OCI-LY1 (cell line): ENCODE results near the gene RHEB.

Experiments
- H2AFZ ChIP-seq: fragments of 200-600 bp; sonication (generic), shearing (Covaris generic); 2 replicates; pipeline ENCODE4 v1.6.0; 2014; ENCODE audit warnings: antibody characterized with exemption, mild to moderate bottlenecking, low read length
- H3F3A ChIP-seq: fragments of 200-600 bp; sonication (generic), shearing (Covaris generic); 2 replicates; pipeline ENCODE4 v1.6.0; 2014; ENCODE audit warnings: mild to moderate bottlenecking, antibody characterized with exemption, low read length, moderate library complexity; ENCODE audit not compliant: insufficient read depth
- H3K27ac ChIP-seq: fragments of 200-600 bp; sonication (generic); 2 replicates; pipeline ENCODE4 v1.5.1; 2014; ENCODE audit warnings: low read length, mixed run types, mild to moderate bottlenecking, low read depth; ENCODE audit not compliant: poor library complexity, severe bottlenecking
- H3K27me3 ChIP-seq: fragments of 200-600 bp; sonication (generic); 2 replicates; pipeline ENCODE4 v1.6.0; 2014; ENCODE audit warnings: antibody characterized with exemption, mild to moderate bottlenecking, low read length, moderate library complexity; ENCODE audit not compliant: insufficient read depth
- H3K36me3 ChIP-seq: fragments of 200-600 bp; sonication (generic); 2 replicates; pipeline ENCODE4 v1.6.1; 2014; ENCODE audit warnings: mild to moderate bottlenecking, antibody characterized with exemption, low read length, moderate library complexity, mixed read lengths; ENCODE audit not compliant: insufficient read depth
- H3K4me1 ChIP-seq: fragments of 200-600 bp; sonication (generic); 2 replicates; pipeline ENCODE4 v1.5.1; 2014; ENCODE audit warnings: mild to moderate bottlenecking, low read length, moderate library complexity; ENCODE audit not compliant: insufficient read depth, severe bottlenecking
- H3K4me2 ChIP-seq: fragments of 200-600 bp; sonication (generic), shearing (Covaris generic); 2 replicates; pipeline ENCODE4 v1.6.1; 2014; ENCODE audit warnings: low read length
- H3K4me3 ChIP-seq: fragments of 200-600 bp; sonication (generic); 2 replicates; pipeline ENCODE4 v1.5.1; 2014; ENCODE audit warnings: low read length, low read depth, mild to moderate bottlenecking, mixed read lengths; ENCODE audit not compliant: poor library complexity, severe bottlenecking
- H3K79me2 ChIP-seq: fragments of 200-600 bp; shearing (Covaris generic); 2 replicates; pipeline ENCODE4 v1.6.1; 2016; ENCODE audit warnings: mixed run types, low read length, mixed read lengths; ENCODE audit not compliant: insufficient read depth
- H3K9ac ChIP-seq: fragments of 200-600 bp; sonication (generic), shearing (Covaris generic); 2 replicates; pipeline ENCODE4 v1.6.1; 2014; ENCODE audit warnings: mild to moderate bottlenecking, low read length, mixed read lengths
- H3K9me2 ChIP-seq: fragments of 200-600 bp; sonication (generic), shearing (Covaris generic); 2 replicates; pipeline ENCODE4 v1.6.1; 2014; ENCODE audit warnings: low read depth, mild to moderate bottlenecking, low read length, mixed read lengths
- H3K9me3 ChIP-seq: fragments of 200-600 bp; shearing (Covaris generic); 2 replicates; pipeline ENCODE4 v1.6.1; 2014; ENCODE audit warnings: low read length, mixed read lengths
- H4K20me1 ChIP-seq: fragments of 200-600 bp; sonication (generic), shearing (Covaris generic); 2 replicates; pipeline ENCODE4 v1.6.0; 2016; ENCODE audit warnings: mild to moderate bottlenecking, low read length; ENCODE audit not compliant: insufficient read depth
- EZH2 ChIP-seq: fragments of 200-600 bp; sonication (generic), shearing (Covaris generic); IDR thresholded peaks from 2 replicates; pipeline ENCODE4 v1.8.0; 2017; ENCODE audit warnings: borderline replicate concordance, mixed run types, mild to moderate bottlenecking, antibody characterized with exemption, low read length, moderate library complexity, mixed read lengths
- TF ChIP-seq, protein P1 (sequence below): fragments of 200-600 bp; sonication (generic), shearing (Covaris generic); IDR thresholded peaks from 2 replicates; pipeline ENCODE4 v1.5.1; 2017; ENCODE audit warnings: mild to moderate bottlenecking, antibody characterized with exemption, low read length, moderate library complexity, mixed read lengths

RHEB gene

DNA sequence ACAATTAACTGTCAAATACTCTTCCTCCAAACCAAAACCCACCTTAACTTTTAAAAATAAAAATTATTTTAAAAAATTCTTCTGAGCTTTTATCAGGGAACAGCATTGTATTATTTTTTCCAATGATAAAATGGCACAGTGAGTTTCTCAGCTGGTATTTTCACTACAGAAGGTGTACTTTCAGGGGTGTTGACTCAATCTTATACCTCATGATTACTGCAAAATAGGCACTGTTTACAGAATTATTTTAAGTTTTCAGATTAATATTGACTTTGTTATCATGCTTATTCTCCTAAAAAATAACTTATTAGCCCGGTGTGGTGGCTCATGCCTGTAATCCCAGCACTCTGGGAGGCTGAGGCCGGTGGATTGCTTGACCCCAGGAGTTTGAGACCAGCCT lies 24.3 kb downstream of the RHEB start:
- Histone ChIP-seq H3K27ac (no peak overlapping the region), H3K79me2 (peaks cover 97% of the 10 kb centered on the region), H3K27me3 (no peaks in the 10 kb centered on the region), H2AFZ (no peak overlapping the region), H3K4me2 (no peak overlapping the region), H4K20me1 (0 out of 2 replicates have a peak, but pooled peaks cover 4% of the 10 kb centered on the region), H3K4me1 (no peaks in the 10 kb centered on the region), H3K9me3 (no peaks in the 10 kb centered on the region), H3K9ac (no peak overlapping the region), H3K36me3 (peaks cover 29% of the 10 kb centered on the region), H3K4me3 (no peak overlapping the region), H3K9me2 (no peaks in the 10 kb centered on the region), H3F3A (no peaks in the 10 kb centered on the region)
- no peak for TF ChIP-seq EZH2
- TF ChIP-seq, protein P1, sequence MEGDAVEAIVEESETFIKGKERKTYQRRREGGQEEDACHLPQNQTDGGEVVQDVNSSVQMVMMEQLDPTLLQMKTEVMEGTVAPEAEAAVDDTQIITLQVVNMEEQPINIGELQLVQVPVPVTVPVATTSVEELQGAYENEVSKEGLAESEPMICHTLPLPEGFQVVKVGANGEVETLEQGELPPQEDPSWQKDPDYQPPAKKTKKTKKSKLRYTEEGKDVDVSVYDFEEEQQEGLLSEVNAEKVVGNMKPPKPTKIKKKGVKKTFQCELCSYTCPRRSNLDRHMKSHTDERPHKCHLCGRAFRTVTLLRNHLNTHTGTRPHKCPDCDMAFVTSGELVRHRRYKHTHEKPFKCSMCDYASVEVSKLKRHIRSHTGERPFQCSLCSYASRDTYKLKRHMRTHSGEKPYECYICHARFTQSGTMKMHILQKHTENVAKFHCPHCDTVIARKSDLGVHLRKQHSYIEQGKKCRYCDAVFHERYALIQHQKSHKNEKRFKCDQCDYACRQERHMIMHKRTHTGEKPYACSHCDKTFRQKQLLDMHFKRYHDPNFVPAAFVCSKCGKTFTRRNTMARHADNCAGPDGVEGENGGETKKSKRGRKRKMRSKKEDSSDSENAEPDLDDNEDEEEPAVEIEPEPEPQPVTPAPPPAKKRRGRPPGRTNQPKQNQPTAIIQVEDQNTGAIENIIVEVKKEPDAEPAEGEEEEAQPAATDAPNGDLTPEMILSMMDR: no peak

- Histone ChIP-seq H3K4me2 (no peak overlapping the region), H3K36me3 (peaks cover 32% of the 10 kb centered on the region), H3K27me3 (no peaks in the 10 kb centered on the region), H3K9me2 (no peaks in the 10 kb centered on the region), H3K79me2 (peaks cover 89% of the 10 kb centered on the region), H3K9ac (no peak overlapping the region), H3K4me1 (no peaks in the 10 kb centered on the region), H4K20me1 (0 out of 2 replicates have a peak, but pooled peaks cover 4% of the 10 kb centered on the region), H3F3A (no peaks in the 10 kb centered on the region), H3K27ac (no peak overlapping the region), H2AFZ (no peak overlapping the region), H3K4me3 (no peak overlapping the region), H3K9me3 (no peaks in the 10 kb centered on the region)
- no peak for TF ChIP-seq EZH2
- TF ChIP-seq, protein P1: no peak
Measured at GRCh38 chr7:151494298-151495284, 25.1 kb downstream of the RHEB start.

- Histone ChIP-seq H4K20me1 (0 out of 2 replicates have a peak, but pooled peaks cover 4% of the 10 kb centered on the region), H3K36me3 (peaks cover 47% of the 10 kb centered on the region), H3K4me1 (no peaks in the 10 kb centered on the region), H3K9me3 (no peaks in the 10 kb centered on the region), H3K4me3 (no peak overlapping the region), H3K4me2 (no peak overlapping the region), H2AFZ (no peak overlapping the region), H3K79me2 (peaks cover 74% of the 10 kb centered on the region), H3K9ac (no peak overlapping the region), H3K27ac (no peak overlapping the region), H3F3A (no peaks in the 10 kb centered on the region), H3K9me2 (no peaks in the 10 kb centered on the region), H3K27me3 (no peaks in the 10 kb centered on the region)
- TF ChIP-seq, protein P1: no peak
- no peak for TF ChIP-seq EZH2
Measured at GRCh38 chr7:151493083-151493482, 26.6 kb downstream of the RHEB start.
